RKO (cell line): Measurements from ENCODE around the gene PLGRKT.
"Not testable (repeated sequence)": the region's sequence is repeated elsewhere in the genome, so short reads cannot be mapped to it uniquely, and the experiment has no call there.

Experiments used
- DNase-seq: peaks from one replicate; pipeline ENCODE4 v3.0.0-alpha.2; 2016; ENCODE audit warnings: low spot score

PLGRKT gene

GRCh38 chr9:5430912-5431311 is 6.8 kb downstream of the PLGRKT start:
- DNase-seq = peak; percentile 30

GRCh38 chr9:5429873-5430564 is 7.7 kb downstream of the PLGRKT start:
- DNase-seq = no peak

GRCh38 chr9:5428794-5429528 is 8.8 kb downstream of the PLGRKT start:
- DNase-seq = peak; percentile 19

- no peak for DNase-seq
Observed at GRCh38 chr9:5428172-5428571, 9.6 kb downstream of the PLGRKT start.

DNA sequence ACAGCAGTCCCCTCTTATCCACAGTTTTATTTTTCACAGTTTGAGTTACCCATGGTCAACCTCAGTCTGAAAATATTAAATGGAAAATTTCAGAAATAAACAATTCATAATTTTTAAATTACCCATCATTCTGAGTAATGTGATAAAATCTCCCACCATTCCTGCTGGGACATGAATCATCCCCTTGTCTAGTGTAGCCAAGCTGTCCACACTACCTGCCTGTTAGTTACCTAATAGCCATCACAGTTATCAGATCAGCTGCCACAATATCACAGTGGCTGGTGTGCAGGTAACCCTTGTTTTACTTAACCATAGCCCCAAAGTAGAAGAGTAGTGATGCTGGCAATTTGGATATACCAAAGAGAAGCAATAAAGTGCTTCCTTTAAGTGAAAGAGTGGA is 10.7 kb downstream of the PLGRKT start:
- no peak for DNase-seq

DNA sequence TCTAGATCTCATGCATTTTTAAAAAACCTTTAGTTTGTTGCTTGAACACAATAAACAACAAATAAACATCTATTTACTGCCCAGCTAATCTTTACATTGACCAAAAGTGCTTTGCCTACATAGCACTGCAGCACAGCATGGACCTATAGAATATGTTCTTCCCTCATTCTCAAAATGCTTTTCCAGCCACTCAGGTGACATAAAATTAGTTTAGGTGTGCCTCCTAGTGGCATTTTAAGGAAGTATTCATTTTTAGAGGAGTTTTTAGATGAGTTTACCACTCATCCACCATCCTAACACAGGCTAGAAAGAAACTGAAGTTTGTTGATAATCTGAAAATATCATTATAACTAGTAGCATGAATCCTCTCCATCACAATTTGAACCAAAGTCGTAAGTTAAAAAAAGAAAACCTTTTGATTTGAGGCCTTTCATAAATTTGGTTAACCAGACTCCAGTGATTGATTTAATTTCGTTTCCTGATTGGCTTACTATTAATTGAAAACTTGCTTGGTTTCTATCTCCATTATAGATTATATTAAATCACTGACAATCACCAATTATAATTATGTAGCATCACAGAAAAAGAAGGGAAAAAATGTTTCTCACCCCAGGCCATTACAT is 12.6 kb downstream of the PLGRKT start:
- peak; percentile 56 for DNase-seq

DNA sequence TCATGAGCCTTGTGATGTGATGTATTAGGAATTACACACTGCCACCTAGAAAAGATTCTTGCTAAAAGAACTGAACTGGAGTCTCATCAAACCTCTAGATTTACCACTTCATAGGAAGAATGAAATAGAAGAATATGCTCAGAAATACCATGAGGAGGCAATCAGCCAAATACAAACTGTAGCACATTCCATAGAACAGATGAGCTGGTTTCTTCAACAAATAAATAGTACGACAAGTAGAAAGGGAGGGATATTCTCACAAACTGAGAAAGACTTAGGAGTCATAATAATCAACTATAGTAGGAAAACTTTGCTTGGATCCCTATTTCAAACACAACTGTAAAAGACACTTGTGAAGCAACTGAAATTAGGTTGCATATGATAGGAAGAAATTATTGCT is 15.4 kb downstream of the PLGRKT start:
- DNase-seq = no peak

DNA sequence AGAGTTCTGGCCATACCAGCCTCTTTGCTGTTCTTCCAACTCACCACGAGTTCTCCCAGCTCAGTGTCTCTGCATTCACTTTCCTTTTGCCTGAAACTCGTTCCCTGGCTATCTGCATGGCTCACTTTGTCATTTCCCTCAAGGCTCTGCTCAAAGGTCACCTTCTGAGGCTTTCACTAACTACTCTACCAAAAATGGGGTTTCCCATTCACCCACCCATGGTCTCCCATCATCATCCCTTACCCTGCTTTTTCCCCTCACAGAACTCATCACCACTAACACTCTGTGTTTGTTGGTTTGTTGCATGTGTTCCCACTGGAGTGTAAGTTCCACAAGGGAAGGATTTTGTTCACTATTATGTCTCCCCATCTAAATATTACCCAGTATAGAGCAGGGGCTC is 16.6 kb downstream of the PLGRKT start:
- no peak for DNase-seq

- no peak for DNase-seq
Observed at GRCh38 chr9:5419987-5420386, 17.7 kb downstream of the PLGRKT start.

DNA sequence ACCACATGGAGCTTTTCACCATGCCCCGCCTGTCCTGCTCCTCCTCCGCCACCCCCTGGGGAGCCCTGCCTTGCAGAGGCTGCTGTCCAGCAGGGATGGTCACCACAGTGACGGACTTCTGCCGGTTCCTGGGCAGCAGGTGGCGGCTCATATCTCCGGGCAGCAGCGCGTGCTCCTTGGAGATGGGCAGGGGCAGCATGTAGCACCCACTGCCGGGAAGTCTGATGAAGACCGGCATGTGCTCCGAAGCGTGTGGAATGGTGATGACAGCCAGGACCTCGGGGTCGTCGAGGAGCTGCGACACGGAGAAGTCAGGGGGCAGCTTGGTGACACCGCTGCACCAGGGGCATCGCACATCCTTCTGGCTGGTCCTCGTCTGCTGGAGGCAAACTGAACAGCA is 19.2 kb downstream of the PLGRKT start:
- no peak for DNase-seq

DNA sequence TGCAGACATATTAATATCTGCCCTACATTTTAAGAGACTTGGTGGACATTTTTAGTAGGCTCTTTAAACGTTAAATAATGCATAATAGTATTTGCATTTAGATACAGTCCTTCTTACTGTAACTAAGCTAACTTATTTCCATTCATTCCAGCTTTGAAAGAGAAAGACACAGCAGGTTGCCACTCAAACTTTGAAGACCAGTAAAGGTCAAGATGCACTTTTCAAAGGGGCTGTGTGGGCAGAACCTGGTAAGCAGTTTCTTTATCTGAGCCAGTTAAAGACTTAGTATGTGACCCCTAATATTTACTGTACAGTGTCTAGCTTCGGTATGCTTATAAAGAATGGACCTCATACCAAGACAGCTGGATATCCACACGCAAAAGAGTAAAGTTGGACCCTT is 20.8 kb downstream of the PLGRKT start:
- no peak for DNase-seq

DNA sequence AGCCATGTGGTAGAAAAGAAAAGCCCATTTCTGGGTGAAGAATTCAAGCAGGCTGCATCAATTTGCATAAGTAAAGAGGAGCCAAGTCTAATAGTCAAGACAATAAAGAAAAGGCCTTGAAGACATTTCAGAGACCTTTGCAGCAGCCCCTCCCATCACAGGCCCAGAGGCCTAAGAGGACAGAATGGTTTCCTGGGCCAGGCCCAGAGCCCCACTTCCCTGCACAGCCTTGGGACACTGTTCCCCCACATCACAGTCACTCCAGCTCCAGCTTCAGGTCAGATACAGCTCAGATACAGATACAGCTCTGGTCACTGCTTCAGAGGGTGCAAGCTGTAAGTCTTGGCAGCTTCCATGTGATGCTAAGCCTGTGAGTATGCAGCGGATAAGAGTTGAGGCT is 29.1 kb downstream of the PLGRKT start:
- DNase-seq = no peak

DNA sequence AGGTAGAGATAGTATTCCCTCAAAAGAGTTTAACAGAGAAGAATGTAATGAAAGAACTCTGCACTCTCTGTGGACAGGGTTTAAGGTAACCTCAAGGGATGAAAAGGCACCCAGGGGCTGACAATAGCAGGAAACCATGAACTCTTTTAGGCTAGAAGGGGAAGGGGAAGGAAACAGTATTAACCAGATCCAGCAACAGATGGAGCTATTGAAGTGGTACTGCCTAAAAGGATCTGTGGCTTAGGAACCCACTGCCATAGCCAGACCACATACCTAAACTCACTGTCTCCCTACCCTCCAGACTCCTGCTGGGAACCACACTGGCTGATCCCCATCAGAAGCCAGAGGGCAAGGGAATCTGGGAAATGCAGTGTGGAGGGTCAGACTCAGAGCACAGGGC is 35.5 kb downstream of the PLGRKT start:
- no peak for DNase-seq

GRCh38 chr9:5397547-5397946 is 40.2 kb downstream of the PLGRKT start:
- not testable (repeated sequence) for DNase-seq

DNA sequence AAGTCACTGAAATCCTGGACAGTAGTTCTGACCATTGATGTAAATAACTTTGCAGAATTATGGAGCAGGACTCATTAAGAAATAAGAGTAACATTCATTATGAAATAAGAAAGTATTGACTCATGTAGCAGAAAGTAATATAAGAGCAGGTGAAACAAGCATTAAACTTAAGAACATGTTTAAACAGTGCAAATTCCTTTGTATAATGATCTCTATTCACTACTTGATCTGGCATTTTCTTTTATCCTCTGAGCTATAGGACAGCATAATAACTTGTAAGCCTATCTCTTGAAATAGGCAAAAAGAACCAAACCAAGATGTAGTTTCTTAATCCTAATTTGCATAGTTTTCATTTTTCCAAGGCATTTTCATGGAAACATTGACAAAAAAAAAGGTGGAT is 42.3 kb downstream of the PLGRKT start:
- no peak for DNase-seq

GRCh38 chr9:5393976-5394375 is 43.7 kb downstream of the PLGRKT start:
- DNase-seq = not testable (repeated sequence)

DNA sequence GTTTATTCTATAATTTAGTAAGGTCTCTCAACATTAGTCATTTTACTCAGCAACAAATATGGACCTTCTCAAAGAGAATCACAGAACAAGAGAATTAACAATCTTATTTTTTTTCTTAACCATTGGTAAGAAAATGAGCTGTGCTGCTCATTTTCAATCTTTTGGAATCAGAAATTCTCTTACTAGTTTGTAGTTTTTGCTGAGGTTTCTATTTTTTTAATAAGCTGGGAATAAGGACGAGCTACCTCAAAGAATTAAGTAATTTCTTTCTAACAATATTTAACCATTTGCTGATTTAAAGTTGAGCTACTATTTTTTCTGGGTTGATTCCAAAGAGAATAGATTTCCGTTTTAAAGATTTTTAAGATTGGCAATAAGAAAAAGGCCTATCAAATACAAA is 44.2 kb downstream of the PLGRKT start:
- no peak for DNase-seq

DNA sequence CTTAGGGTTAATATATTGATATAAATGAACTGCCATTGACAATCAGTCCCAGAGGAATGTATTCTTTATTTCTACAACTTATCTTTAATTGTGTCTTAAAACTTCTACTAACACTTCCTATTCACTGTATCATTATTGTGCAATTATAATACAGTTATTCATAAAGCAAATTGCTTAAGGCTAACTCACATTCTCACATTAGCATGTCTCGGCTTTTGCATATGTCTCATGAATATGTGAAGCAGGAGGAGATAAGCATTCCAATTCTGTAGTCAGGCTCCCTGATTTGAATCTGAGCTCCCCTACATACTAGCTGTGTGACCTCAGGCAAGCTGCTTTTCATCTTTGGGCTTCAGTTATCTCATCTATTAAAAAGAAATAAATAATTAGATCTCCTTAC is 45.4 kb downstream of the PLGRKT start:
- DNase-seq = no peak

- DNase-seq = peak; percentile 59
Observed at GRCh38 chr9:5389109-5389732, 48.5 kb downstream of the PLGRKT start.

- DNase-seq = no peak
Observed at GRCh38 chr9:5388026-5388819, 49.5 kb downstream of the PLGRKT start.

DNA sequence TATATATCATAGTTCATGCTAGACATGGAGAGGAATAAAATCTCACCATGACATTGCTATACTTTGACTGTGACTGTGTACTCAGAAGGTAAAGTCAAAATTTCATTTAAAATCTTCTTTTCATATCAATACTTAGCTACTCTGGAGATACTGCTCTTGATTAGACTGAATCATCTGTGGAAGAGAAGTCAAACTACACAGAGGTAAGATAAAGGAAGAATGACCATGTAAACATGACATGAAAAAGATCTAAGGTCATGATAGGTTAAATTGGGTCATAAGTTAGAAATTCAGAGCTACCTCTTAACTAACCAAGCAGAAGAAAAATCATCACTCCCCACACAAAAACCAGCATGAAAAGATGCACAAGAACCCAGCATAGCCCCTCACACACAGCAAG is 53.3 kb downstream of the PLGRKT start:
- DNase-seq = no peak

- DNase-seq = no peak
Observed at GRCh38 chr9:5382479-5382878, 55.2 kb downstream of the PLGRKT start.
